ENCODE results near the gene FAM237B.

The FAM237B gene

DNA sequence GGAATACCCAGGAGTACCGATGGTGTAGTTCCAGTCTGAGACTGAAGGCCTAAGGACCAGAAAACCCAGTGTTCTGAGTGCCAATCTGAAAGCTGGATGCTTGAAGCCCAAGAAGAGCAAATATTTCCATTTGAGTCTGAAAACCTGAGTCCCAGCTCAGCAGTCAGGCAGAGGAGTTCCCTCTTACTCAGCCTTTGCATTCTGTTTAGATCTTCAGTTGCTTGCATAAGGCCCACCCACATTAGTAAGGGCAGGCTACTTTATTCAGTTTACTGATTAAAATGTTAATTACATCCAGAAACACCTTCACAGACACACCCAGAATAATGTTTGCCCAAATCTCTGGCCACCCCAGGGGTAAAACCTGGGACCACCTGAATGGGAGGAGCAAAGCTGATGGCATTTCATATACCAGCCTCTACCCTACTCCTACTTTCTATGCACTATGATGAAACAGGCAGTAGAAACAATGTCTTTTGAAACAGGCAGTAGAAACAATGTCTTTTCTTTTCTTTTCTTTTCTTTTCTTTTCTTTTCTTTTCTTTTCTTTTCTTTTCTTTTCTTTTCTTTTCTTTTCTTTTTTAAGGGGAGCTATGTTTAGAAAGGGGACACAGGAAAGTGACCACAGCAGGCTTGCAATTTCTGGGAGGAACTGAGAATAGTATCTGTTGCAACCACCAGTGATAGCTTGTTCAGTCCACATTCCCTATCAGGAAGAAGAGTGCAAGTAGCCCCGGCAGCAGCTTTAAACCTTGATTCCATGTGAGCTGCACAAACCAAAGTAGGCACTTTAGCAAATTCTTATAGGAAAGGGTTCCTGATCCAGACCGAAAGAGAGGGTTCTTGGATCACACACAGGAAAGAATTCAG is 30.6 kb downstream of the FAM237B start:
- DNase-seq (ENCODE audit: low spot score): no peak

GRCh38 chr7:90288154-90288553 is 33.0 kb downstream of the FAM237B start:
- no peak for DNase-seq (ENCODE audit: low spot score)

DNA sequence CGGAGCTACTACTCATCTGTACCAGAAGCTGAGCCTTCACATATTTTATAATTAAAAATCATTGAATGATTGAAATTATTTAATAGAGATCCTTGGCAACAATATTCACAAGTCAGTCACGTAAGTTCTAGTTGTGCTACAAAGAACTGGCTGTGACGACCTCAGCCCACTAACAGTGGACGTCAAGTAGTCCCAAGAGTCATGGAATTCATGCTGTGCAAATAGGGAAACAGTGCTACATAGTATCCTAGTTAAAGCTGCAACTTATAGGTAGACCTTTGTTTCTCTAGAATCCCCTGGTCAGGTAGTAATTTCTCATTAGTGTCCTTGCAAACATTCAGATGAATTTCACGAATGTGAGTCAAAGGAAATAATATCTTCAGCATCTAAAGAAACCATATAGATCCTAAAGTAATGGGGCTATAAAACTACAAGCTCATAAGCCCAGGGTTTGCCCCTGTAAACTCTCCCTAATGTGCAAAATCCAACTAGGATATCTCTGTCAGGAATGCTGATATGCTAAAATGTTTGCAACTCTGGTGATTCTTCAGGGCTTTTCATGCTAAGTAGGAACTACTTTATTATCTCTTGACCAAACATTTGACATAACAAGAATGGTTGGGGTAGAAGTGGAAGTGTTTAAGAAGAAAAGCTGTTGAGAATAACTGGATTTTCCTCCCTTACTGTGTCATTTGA is 44.9 kb downstream of the FAM237B start:
- peak; percentile 85 for DNase-seq (ENCODE audit: low spot score)

- no peak for DNase-seq (ENCODE audit: low spot score)
Measured at GRCh38 chr7:90274161-90274560, 46.9 kb downstream of the FAM237B start.

DNA sequence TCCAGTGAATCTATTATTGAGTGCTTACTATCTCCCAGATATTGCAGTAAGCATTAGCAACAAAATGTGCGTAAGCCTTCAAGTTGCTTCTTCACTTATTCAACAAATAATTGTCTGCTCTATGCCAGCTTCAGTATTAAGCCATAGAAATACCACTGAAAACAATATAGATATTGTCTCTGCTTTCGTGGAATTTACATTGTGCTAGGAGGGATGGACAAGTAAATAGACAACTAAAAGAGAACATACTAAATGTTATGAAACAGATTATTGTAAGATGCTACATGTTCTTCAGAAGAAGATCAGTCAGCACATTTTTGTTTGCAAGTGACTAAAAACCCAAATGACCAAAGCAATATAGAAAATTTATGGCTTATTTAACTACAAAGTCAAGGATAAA is 48.9 kb downstream of the FAM237B start:
- DNase-seq (ENCODE audit: low spot score): no peak

GRCh38 chr7:90271753-90272152 is 49.4 kb downstream of the FAM237B start:
- no peak for DNase-seq (ENCODE audit: low spot score)

DNA sequence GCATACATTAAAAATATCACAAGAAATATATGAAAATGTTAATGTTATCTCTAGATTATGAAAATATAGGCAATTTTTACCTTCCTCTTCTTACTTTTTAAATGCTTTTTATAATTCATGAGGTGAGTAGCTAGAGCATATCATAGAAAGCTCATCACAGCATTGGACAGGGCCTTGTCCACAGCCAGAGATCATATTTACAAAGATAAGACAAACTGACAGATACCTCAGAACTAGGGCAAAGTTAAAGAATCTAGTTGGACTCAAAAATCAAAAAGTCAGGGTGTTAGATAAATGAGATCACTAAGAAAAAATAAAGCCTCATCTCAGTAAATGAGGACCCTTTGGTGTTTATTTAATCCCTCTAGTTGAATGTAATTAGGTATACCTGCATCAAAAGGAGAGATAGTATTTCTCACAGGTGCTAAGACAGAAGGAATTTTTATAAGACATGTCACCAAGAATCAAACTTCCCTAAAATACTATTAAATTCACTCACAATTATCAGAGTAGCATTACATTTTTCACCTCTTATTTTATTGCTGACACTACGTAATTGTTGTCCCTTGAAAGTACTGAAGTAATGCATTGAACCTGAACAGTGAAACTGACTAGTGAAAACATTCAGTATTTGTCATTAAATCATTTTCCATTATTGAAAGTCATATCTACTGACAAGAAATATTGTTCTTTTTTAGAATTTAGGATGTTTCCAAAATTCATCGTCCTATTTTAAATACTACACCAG is 50.5 kb downstream of the FAM237B start:
- no peak for DNase-seq (ENCODE audit: low spot score)

GRCh38 chr7:90269163-90269562 is 51.9 kb downstream of the FAM237B start:
- no peak for DNase-seq (ENCODE audit: low spot score)

DNA sequence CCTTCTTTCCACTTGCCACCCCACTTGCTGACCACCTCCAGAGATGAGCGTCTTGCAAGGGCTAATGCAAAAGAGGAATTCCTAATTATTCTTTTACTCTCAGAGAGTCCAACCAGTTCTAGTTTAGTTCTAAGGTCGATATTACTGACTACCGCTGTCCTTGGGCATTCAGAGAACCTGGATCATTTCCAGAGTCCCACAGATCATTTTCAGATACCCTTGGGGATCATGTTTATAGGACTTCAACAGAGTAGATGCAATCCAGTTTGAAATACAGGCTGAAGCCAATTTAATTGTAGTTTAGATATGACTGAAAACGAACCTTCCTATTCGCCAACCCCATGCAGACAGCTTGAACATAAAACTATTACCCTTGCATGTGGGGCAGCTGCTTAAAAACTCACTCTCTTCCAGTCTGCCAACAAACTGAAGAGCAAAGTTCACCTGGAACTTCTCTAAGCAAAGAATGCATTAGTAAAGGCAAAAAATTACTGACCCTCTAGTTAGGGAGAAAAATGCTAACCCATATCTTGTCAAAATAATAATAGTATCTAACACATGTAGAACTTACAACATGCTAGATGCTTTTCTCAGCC is 53.7 kb downstream of the FAM237B start:
- no peak for DNase-seq (ENCODE audit: low spot score)

DNA sequence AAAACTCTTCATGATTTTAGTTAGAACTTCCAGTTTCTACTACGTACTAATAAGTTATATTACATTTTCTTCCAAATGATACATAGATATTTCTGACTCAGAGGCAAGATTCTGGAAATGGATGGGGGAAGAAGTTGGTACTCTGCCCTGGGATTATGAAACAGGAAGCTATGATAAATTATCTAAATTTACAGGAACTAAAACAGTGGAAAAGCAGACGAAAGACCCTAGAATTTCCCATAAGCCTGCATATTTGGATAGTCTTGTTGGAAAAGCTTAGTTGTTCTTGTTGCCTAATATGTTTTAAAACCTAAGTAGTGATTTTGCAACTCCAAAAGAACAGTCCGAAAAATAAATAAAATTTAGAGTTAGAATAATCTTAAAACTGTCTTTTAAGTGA is 54.3 kb downstream of the FAM237B start:
- DNase-seq (ENCODE audit: low spot score): no peak
